ENCODE results near the gene MSMO1.
"Not testable (repeated sequence)": the region's sequence is repeated elsewhere in the genome, so short reads cannot be mapped to it uniquely, and the experiment has no call there.

MSMO1 gene

GRCh38 chr4:165324918-165325304 is 2.6 kb upstream of the MSMO1 start:
- no peak for DNase-seq (ENCODE audit: low read depth in 3 of 3)

GRCh38 chr4:165325732-165326512 is 1.5 kb upstream of the MSMO1 start:
- no peak for DNase-seq (ENCODE audit: low read depth in 3 of 3)

GRCh38 chr4:165326831-165327210 is 648 bp upstream of the MSMO1 start:
- DNase-seq (ENCODE audit: low read depth in 3 of 3), result no peak

- no peak for DNase-seq (ENCODE audit: low read depth in 3 of 3)
These were observed 594 bp downstream of the MSMO1 start for GRCh38 chr4:165328101-165328425.

GRCh38 chr4:165328708-165329107 is 1.2 kb downstream of the MSMO1 start:
- no peak for DNase-seq (ENCODE audit: low read depth in 3 of 3)

- no peak for DNase-seq (ENCODE audit: low read depth in 3 of 3)
These were observed 2.6 kb downstream of the MSMO1 start for GRCh38 chr4:165330071-165330470.

GRCh38 chr4:165330666-165331065 is 3.2 kb downstream of the MSMO1 start:
- no peak for DNase-seq (ENCODE audit: low read depth in 3 of 3)

- DNase-seq (ENCODE audit: low read depth in 3 of 3), result no peak
These were observed 3.9 kb downstream of the MSMO1 start for GRCh38 chr4:165331359-165331758.

GRCh38 chr4:165331823-165332222 is 4.4 kb downstream of the MSMO1 start:
- DNase-seq (ENCODE audit: low read depth in 3 of 3), result no peak

- no peak for DNase-seq (ENCODE audit: low read depth in 3 of 3)
These were observed 5.0 kb downstream of the MSMO1 start for GRCh38 chr4:165332502-165332901.

- no peak for DNase-seq (ENCODE audit: low read depth in 3 of 3)
These were observed 7.8 kb downstream of the MSMO1 start for GRCh38 chr4:165335163-165335703.

- no peak for DNase-seq (ENCODE audit: low read depth in 3 of 3)
These were observed 9.3 kb downstream of the MSMO1 start for GRCh38 chr4:165336743-165337142.

GRCh38 chr4:165342340-165342739 is 14.9 kb downstream of the MSMO1 start:
- not testable (repeated sequence) for DNase-seq (ENCODE audit: low read depth in 3 of 3)

GRCh38 chr4:165343353-165344191 is 16.1 kb downstream of the MSMO1 start:
- no peak for DNase-seq (ENCODE audit: low read depth in 3 of 3)

- no peak for DNase-seq (ENCODE audit: low read depth in 3 of 3)
These were observed 18.4 kb downstream of the MSMO1 start for GRCh38 chr4:165345666-165346417.

- no peak for DNase-seq (ENCODE audit: low read depth in 3 of 3)
These were observed 20.4 kb downstream of the MSMO1 start for GRCh38 chr4:165347647-165348569.

- no peak for DNase-seq (ENCODE audit: low read depth in 3 of 3)
These were observed 24.1 kb downstream of the MSMO1 start for GRCh38 chr4:165351359-165352130.

- DNase-seq (ENCODE audit: low read depth in 3 of 3), result no peak
These were observed 28.4 kb downstream of the MSMO1 start for GRCh38 chr4:165355900-165356300.

GRCh38 chr4:165359506-165359905 is 32.0 kb downstream of the MSMO1 start:
- DNase-seq (ENCODE audit: low read depth in 3 of 3), result no peak

- DNase-seq (ENCODE audit: low read depth in 3 of 3), result no peak
These were observed 32.7 kb downstream of the MSMO1 start for GRCh38 chr4:165360041-165360695.
